GM18951 (cell line): ENCODE data around the gene NAT14.
A peak's percentile ranks its signal among the peaks of the same experiment; 100 is the strongest.

Experiments
- POLR2A ChIP-seq: IDR thresholded peaks from 4 replicates; pipeline ENCODE4 v1.6.1; 2011; ENCODE audit warnings: mild to moderate bottlenecking; ENCODE audit not compliant: insufficient read length, insufficient read depth; ENCODE audit errors: extremely low read depth
- in situ Hi-C: fragments of 300-500 bp; cut with MboI; formaldehyde crosslinking; loops from one replicate; pipeline ENCODE4 v1.12.0; 2022; ENCODE audit warnings: low sequenced_read_pairs, mixed read lengths, inconsistent platforms; ENCODE audit not compliant: unreplicated experiment

Gene NAT14

DNA sequence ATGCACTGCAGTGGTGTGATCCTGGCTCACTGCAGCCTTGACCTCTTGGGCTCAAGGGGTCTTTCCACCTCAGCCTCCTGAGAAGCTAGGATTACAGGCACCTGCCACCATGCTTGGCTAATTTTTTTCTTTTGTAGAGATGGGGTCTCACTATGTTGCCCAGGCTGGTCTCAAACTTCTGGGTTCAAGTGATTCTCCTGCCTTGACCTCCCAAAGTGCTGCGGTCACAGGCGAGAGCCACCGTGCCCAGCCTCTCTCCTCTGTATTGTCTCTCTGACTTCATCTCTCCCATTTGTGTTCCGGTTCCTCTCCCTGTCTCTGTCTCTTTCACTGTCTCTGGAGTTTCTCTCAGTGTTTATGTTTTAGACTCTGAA lies 18.8 kb upstream of the NAT14 start:
- no peak for TF ChIP-seq POLR2A
- in situ Hi-C loops = no loop called here

DNA sequence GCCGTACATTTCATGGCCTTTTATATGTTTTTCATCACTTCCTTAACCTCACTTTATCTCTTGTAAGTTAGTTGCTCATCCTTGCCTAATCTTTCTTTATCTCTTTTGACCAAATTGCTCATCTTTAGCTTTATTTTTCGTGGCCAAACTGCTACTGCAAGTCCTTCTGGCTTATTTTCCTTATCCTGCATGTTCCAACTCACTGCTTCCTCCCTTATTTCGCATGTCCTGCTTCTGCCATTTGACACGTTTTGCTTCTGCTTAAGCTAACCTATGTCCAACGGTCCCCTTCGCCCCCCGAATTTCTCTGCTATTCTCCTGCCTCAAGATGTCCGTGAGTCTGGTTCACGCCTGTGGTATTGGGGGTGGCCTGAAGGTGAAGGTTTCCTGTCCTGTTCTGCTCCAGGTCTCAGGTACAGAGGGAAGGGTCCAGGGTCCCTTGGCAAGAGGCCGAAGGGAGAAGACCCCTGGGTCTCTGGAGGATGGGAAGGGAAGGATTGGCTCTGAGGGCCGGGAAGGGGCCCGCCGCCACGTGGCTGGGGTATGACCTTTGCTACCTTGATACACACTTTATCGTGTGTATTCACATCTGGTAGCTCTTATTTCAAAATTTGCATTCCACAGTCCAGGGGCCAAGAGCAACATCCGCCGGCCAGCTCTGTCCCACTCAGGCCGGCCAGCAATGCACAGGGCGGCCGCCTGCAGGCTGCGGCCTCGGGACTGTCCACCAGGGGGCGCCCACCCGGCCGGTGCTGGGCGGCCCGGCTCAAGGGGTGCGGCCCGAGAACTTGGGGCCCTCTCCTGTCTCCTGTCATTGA lies 17.5 kb upstream of the NAT14 start:
- TF ChIP-seq POLR2A = no peak

DNA sequence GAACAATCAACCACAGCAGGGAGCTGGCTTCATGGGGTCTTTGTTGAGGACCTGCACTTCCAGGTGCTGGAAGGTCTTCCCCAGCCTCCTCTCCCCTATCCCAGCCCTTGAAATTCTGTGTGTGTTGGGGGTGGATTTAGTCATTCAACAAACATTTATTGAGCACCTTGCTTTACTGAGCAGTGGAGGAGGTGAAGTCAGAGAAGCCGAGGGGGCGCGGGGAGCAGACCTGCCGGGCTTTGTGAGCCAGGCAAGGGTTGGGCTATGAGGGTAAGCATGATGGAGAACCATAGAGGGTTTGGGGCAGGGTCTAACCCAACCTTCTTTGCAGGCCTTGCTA lies 17.0 kb upstream of the NAT14 start:
- TF ChIP-seq POLR2A = no peak
- in situ Hi-C loops = no loop called here

More for the DNA sequence above, 17.5 kb upstream of the NAT14 start:
- in situ Hi-C loops = no loop called here

GRCh38 chr19:55471266-55471665 lies 13.7 kb upstream of the NAT14 start:
- no peak for TF ChIP-seq POLR2A
- in situ Hi-C loops = no loop called here

DNA sequence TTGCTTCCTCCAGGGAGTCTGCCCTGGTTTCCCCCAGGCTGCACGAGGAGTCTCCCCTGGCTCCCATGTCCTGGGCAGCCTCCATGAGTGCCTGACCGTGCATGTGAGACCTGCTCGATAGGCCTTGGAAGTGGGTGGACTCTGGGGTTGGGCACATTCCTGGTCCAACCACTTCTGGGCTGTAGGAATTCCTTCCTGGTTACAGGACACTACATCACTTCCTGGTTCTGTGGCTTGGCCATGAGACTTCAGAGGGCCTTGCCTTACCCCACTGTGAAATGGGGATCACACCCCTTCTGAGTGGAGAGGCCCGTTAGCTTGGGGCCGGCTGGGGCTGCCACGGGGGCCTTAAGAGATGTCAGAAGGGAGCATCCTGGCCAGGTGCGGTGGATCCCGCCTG lies 12.5 kb upstream of the NAT14 start:
- TF ChIP-seq POLR2A = no peak
- in situ Hi-C loops = no loop called here

DNA sequence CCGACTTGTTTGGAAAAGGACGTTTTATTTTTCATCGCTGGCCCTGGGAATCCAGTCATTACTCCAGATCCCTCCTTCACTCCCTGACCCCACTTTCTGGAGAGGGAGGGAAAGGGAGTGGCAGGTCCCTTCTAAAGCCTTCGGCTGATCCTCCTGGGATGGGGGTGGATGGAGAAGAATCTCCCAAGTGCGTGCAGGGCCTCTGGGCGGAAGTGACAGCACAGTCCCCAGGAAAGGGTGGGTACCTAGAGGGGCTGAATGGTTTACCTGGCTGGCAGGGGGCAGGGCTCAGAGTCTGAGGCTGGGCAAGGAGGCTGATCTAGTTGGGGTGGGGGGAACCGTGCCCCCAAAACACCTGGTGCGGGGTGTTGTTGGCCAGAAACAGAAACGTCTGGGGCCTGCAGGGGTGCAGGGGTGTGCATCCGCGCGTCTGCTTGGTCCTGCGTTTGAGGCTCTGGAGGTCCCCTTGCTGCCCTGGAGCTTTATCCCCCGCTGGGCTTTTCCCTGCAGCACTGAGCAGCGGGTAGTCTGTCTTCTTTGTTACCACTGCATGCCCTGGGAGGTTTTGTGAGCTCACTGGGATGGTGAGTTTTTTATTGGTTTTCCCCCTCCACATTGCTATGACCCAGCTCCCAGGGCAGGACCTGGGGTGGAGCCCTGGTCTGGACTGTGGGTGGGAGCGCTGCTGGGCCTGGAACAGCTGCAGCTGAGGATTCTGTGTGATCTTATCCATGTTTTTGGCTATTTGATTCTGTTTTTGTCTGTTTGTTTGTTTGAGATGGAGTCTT lies 11.6 kb upstream of the NAT14 start:
- in situ Hi-C loops = no loop called here
- TF ChIP-seq POLR2A = no peak

- no peak for TF ChIP-seq POLR2A
- in situ Hi-C loops = no loop called here
These were observed 10.4 kb upstream of the NAT14 start for GRCh38 chr19:55474269-55475265.

- peak; percentile 42 for TF ChIP-seq POLR2A
- in situ Hi-C loops = no loop called here
These were observed 8.8 kb upstream of the NAT14 start, which contains the start of gene ZNF628 for GRCh38 chr19:55476100-55476775. Gene ZNF628, plus strand, starts transcription at chr19:55476617. Its CDS starts 3,294 bp downstream, at chr19:55479911.

DNA sequence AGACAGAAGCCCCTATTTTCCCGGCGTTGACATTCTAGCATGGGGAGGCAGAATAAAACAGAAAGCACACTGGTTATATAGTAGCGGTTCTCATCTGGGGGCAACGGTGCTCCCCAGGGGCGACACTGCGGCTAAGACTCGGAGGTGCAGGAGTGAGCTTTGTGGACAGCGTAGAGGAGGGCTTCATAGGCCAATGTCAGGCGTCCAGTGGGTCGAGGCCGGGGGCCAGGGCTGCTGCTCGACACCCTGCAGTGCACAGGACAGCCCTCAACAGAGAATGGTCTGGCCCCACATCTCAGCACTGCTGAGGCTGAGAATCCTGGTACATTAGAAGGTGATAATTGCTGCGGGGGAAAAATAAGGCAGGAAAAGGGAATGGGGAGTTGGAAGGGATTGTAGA lies 7.1 kb upstream of the NAT14 start:
- in situ Hi-C loops = no loop called here
- no peak for TF ChIP-seq POLR2A

- in situ Hi-C loops = no loop called here
- TF ChIP-seq POLR2A = no peak
These were observed 6.6 kb upstream of the NAT14 start for GRCh38 chr19:55478364-55478763.

DNA sequence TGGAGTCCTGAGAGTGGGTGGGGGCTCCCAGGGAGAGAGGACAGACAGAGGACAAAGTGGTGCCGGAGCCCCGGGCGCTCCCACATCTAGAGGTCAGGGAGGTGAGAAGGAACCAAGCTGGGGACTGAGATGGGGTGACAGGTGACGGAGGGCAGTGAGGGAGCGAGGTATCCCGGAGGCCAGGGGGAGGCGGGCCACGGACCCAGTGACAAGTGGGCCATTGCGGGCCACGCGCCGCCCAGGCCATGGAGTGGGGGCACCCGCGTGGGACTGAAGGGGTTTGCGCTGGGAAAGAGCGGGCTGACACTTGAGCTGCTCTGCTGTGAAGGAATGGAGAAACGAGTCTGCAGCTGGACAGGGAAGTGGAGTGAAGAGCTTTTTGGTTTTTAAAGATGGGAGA lies 5.9 kb upstream of the NAT14 start:
- TF ChIP-seq POLR2A = no peak
- in situ Hi-C loops = no loop called here

- no peak for TF ChIP-seq POLR2A
- in situ Hi-C loops = no loop called here
These were observed 5.3 kb upstream of the NAT14 start for GRCh38 chr19:55479451-55480230.

- TF ChIP-seq POLR2A = no peak
- in situ Hi-C loops = no loop called here
These were observed 3.7 kb upstream of the NAT14 start for GRCh38 chr19:55481148-55481793.
